IPS DF 6.9 (cell line): Measurements from ENCODE around the gene FAM153A.
"Not testable (repeated sequence)": the region's sequence is repeated elsewhere in the genome, so short reads cannot be mapped to it uniquely, and the experiment has no call there.

ENCODE experiments used
- DNase-seq: peaks from one replicate; pipeline ENCODE4 v3.0.0-alpha.2; 2013; ENCODE audit warnings: low read depth, low spot score
- H3K27ac ChIP-seq: one replicate; pipeline ENCODE4 v1.5.1; 2013; ENCODE audit warnings: low read length, control low read depth
- H3K27me3 ChIP-seq: 2 replicates; pipeline ENCODE4 v1.6.1; 2013; ENCODE audit warnings: mild to moderate bottlenecking, low read length; ENCODE audit not compliant: control insufficient read depth, insufficient read depth
- H3K36me3 ChIP-seq: 2 replicates; pipeline ENCODE4 v1.6.1; 2013; ENCODE audit warnings: low read length; ENCODE audit not compliant: control insufficient read depth, insufficient read depth
- H3K4me1 ChIP-seq: 2 replicates; pipeline ENCODE4 v1.6.1; 2013; ENCODE audit warnings: low read length; ENCODE audit not compliant: control insufficient read depth, insufficient read depth
- H3K4me3 ChIP-seq: 2 replicates; pipeline ENCODE4 v1.5.1; 2013; ENCODE audit warnings: mild to moderate bottlenecking, low read length
- H3K9me3 ChIP-seq: 2 replicates; pipeline ENCODE4 v1.6.1; 2013; ENCODE audit warnings: low read length, inconsistent platforms; ENCODE audit not compliant: control insufficient read depth, insufficient read depth
- WGBS: extraction: QIAGEN DNeasy Blood & Tissue Kit; methylation state at CpG from one replicate; pipeline ENCODE4 v1.1.7; 2013; ENCODE audit warnings: mixed read lengths, missing lambda C conversion rate; ENCODE audit not compliant: insufficient read length, insufficient coverage; 5-methylcytosine and 5-hydroxymethylcytosine counted together

Gene FAM153A

GRCh38 chr5:177807265-177807664 lies 24.6 kb upstream of the FAM153A start:
- H3K27ac ChIP-seq, H3K9me3 ChIP-seq, H3K4me3 ChIP-seq, DNase-seq, H3K4me1 ChIP-seq, H3K27me3 ChIP-seq, H3K36me3 ChIP-seq: not testable (repeated sequence)
- no CpG with 5 or more reads among the region's 18 CpGs for WGBS

- not testable (repeated sequence) for H3K27me3 ChIP-seq, DNase-seq, H3K9me3 ChIP-seq, H3K4me1 ChIP-seq, H3K36me3 ChIP-seq, H3K4me3 ChIP-seq, H3K27ac ChIP-seq
- no CpG with 5 or more reads among the region's 5 CpGs for WGBS
Measured at GRCh38 chr5:177801427-177801826, 18.7 kb upstream of the FAM153A start.

- not testable (repeated sequence) for H3K36me3 ChIP-seq, H3K27ac ChIP-seq, H3K9me3 ChIP-seq, H3K27me3 ChIP-seq, H3K4me3 ChIP-seq, DNase-seq, H3K4me1 ChIP-seq
- no CpG with 5 or more reads among the region's 19 CpGs for WGBS
Measured at GRCh38 chr5:177798237-177798840, 15.6 kb upstream of the FAM153A start.

GRCh38 chr5:177793272-177793671 lies 10.6 kb upstream of the FAM153A start:
- not testable (repeated sequence) for H3K4me1 ChIP-seq, DNase-seq, H3K27me3 ChIP-seq, H3K36me3 ChIP-seq, H3K9me3 ChIP-seq, H3K4me3 ChIP-seq, H3K27ac ChIP-seq
- no CpG with 5 or more reads among the region's 9 CpGs for WGBS

GRCh38 chr5:177791649-177792048 lies 8.9 kb upstream of the FAM153A start:
- WGBS: no CpG with 5 or more reads among the region's 12 CpGs
- DNase-seq: not testable (repeated sequence)

GRCh38 chr5:177782169-177782568 lies 530 bp downstream of the FAM153A start:
- not testable (repeated sequence) for H3K4me3 ChIP-seq, DNase-seq, H3K9me3 ChIP-seq, H3K27ac ChIP-seq, H3K36me3 ChIP-seq, H3K27me3 ChIP-seq, H3K4me1 ChIP-seq
- no CpG with 5 or more reads among the region's 23 CpGs for WGBS

More at GRCh38 chr5:177791649-177792048, 8.9 kb upstream of the FAM153A start:
- H3K27ac ChIP-seq, H3K4me1 ChIP-seq, H3K36me3 ChIP-seq, H3K9me3 ChIP-seq, H3K4me3 ChIP-seq, H3K27me3 ChIP-seq: not testable (repeated sequence)

- H3K4me1 ChIP-seq, H3K27me3 ChIP-seq, H3K4me3 ChIP-seq, H3K27ac ChIP-seq, H3K36me3 ChIP-seq, H3K9me3 ChIP-seq, DNase-seq: not testable (repeated sequence)
- WGBS: no CpG with 5 or more reads among the region's 3 CpGs
Measured at GRCh38 chr5:177771206-177771605, 11.5 kb downstream of the FAM153A start.

- not testable (repeated sequence) for H3K27ac ChIP-seq, H3K4me1 ChIP-seq, H3K9me3 ChIP-seq, H3K27me3 ChIP-seq, H3K4me3 ChIP-seq, H3K36me3 ChIP-seq, DNase-seq
- WGBS: no CpG with 5 or more reads among the region's 2 CpGs
Measured at GRCh38 chr5:177770646-177771045, 12.1 kb downstream of the FAM153A start.

GRCh38 chr5:177763737-177764508 lies 18.8 kb downstream of the FAM153A start:
- not testable (repeated sequence) for H3K27me3 ChIP-seq, H3K4me1 ChIP-seq, H3K36me3 ChIP-seq, DNase-seq, H3K4me3 ChIP-seq, H3K27ac ChIP-seq, H3K9me3 ChIP-seq
- WGBS: no CpG with 5 or more reads among the region's 15 CpGs

GRCh38 chr5:177760954-177761353 lies 21.7 kb downstream of the FAM153A start:
- not testable (repeated sequence) for H3K27me3 ChIP-seq, H3K9me3 ChIP-seq, H3K4me3 ChIP-seq, H3K4me1 ChIP-seq, H3K36me3 ChIP-seq, H3K27ac ChIP-seq, DNase-seq
- no CpG with 5 or more reads among the region's 8 CpGs for WGBS

- not testable (repeated sequence) for H3K4me1 ChIP-seq, H3K4me3 ChIP-seq, H3K27ac ChIP-seq, H3K36me3 ChIP-seq, DNase-seq, H3K27me3 ChIP-seq, H3K9me3 ChIP-seq
- no CpG with 5 or more reads among the region's 2 CpGs for WGBS
Measured at GRCh38 chr5:177747354-177747753, 35.3 kb downstream of the FAM153A start.
